ENCODE data around the gene RAVER1. TPM values are rescaled to one million over a fixed set of nuclear protein-coding genes. Genes with fewer than 3 reads are reported as not detected.
A peak's percentile ranks its signal among the peaks of the same experiment; 100 is the strongest.

The RAVER1 gene
- total and polyA plus RNA-seq, 2 of the 13 experiments (the other 11 are each of a cell fraction or from before 2014, with no cell fraction given), result 3.6 to 7.9 TPM

GRCh38 chr19:10290357-10290875, 42.9 kb downstream of the RAVER1 start:
- H4K20me1 ChIP-seq (ENCODE audit: insufficient read depth, low read length), result 0 out of 2 replicates have a peak, but pooled peaks cover 2% of the 10 kb centered on the region
- H2AFZ ChIP-seq (ENCODE audit: low read length), result no peak overlapping the region
- H3K27me3 ChIP-seq (ENCODE audit: control insufficient read depth in 1 of 2, insufficient read depth in 2 of 2, low read length in 2 of 2), result peaks cover 0 to 20% of the 10 kb centered on the region in 2 experiments; a peak in 3 of 5 replicates
- H3K4me3 ChIP-seq (replicated peaks in 1 of 3; ENCODE audit: insufficient read depth in 1 of 3, low read depth in 2 of 3, low read length in 3 of 3), result peak overlapping the region; percentile 52 to 79 (median 62); a peak in 4 of 6 replicates
- no peaks in the 10 kb centered on the region for H3K79me2 ChIP-seq (ENCODE audit: insufficient read depth, low read length)
- FAIRE-seq (no peak), ATAC-seq (peak; percentile 1; the same call in 1 of the 3 replicates), DNase-seq (ENCODE audit: low spot score) (no peak)
- H3K27ac ChIP-seq (ENCODE audit: extremely low read length, insufficient read depth, low read length), result no peak overlapping the region
- H3K4me2 ChIP-seq (ENCODE audit: low read depth, low read length), result peak overlapping the region; percentile 97
- intact Hi-C loops (cut with micrococcal nuclease; ENCODE audit: unreplicated experiment) (no loop called here), in situ Hi-C loops (cut with HindIII; ENCODE audit: extremely low pct_ligation_motif_present, low pct_unique_long_range_greater_than_20kb) (no loop called here)
- BruUV-seq (replicated peaks), result no TSS peak
- H3K9ac ChIP-seq (ENCODE audit: insufficient read depth, low read depth, low read length), result peak overlapping the region; percentile 28; the same call in 1 of the 2 replicates
- ChIA-PET CTCF (ENCODE audit: low intra/inter-chr PET ratio, low total read pairs) (no interaction called here), POLR2A (interaction anchor here (1.5 to 7.3 kb wide), 5 partner anchors 19 to 92 kb away, joined by 3 to 149 read pairs (median 5); partner anchors contain the start of genes ICAM1 and RAVER1)
- peaks cover 1 to 2% of the 10 kb centered on the region in 2 experiments; a peak in 3 of 5 replicates for H3K36me3 ChIP-seq (replicated peaks in 1 of 2; ENCODE audit: control insufficient read depth in 1 of 2, insufficient read depth in 2 of 2, low read length in 2 of 2)
- WGBS (ENCODE audit: low lambda C conversion rate), result 2% methylated on average over 30 of the region's 30 CpGs
- no peaks in the 10 kb centered on the region for H3K9me3 ChIP-seq (ENCODE audit: low read length)
- peaks cover 75% of the 10 kb centered on the region for H3K4me1 ChIP-seq (ENCODE audit: insufficient read depth, low read length)
- TF ChIP-seq POGK (CRISPR knock-in tag; conservative IDR thresholded peaks at IDR 0.05) (no peak), ZNF230 (CRISPR knock-in tag; IDR thresholded peaks at IDR 0.05) (0 out of 2 replicates have a peak, but pooled peaks have one; percentile 25), ZNF207 (IDR thresholded peaks at IDR 0.05; ENCODE audit: borderline replicate concordance) (no peak), CREB3 (CRISPR knock-in tag; IDR thresholded peaks at IDR 0.05) (no peak), TBL1XR1 (IDR thresholded peaks at IDR 0.05; ENCODE audit: borderline replicate concordance, low read length, partially characterized antibody) (no peak), ESRRA (CRISPR knock-in tag; IDR thresholded peaks at IDR 0.05; ENCODE audit: low read depth) (0 out of 2 replicates have a peak, but pooled peaks have one; percentile 24), SCMH1 (CRISPR knock-in tag; IDR thresholded peaks at IDR 0.05; ENCODE audit: borderline replicate concordance) (no peak), GFI1 (CRISPR knock-in tag; IDR thresholded peaks at IDR 0.05; ENCODE audit: borderline replicate concordance) (no peak), ZNF205 (CRISPR knock-in tag; IDR thresholded peaks at IDR 0.05) (no peak), ZNF329 (CRISPR knock-in tag; IDR thresholded peaks at IDR 0.05; ENCODE audit: low read depth) (no peak), ATF7 (IDR thresholded peaks at IDR 0.05) (no peak), ATF7 (CRISPR knock-in tag; IDR thresholded peaks at IDR 0.05) (0 out of 2 replicates have a peak, but pooled peaks have one; percentile 58), ZNF138 (CRISPR knock-in tag; IDR thresholded peaks at IDR 0.05; ENCODE audit: low read depth) (no peak), KLF6 (CRISPR knock-in tag; IDR thresholded peaks at IDR 0.05) (no peak), CENPX (CRISPR knock-in tag; IDR thresholded peaks at IDR 0.05) (no peak), ZNF792 (CRISPR knock-in tag; IDR thresholded peaks at IDR 0.05) (no peak), MLLT10 (CRISPR knock-in tag; IDR thresholded peaks at IDR 0.05) (no peak), FLYWCH1 (CRISPR knock-in tag; IDR thresholded peaks at IDR 0.05) (0 out of 2 replicates have a peak, but pooled peaks have one; percentile 28), TOPORS (CRISPR knock-in tag; IDR thresholded peaks at IDR 0.05) (no peak), ZNF572 (CRISPR knock-in tag; IDR thresholded peaks at IDR 0.05) (peak; percentile 15; the same call in 1 of the 2 replicates), IKZF4 (CRISPR knock-in tag; IDR thresholded peaks at IDR 0.05; ENCODE audit: borderline replicate concordance, low read depth, not compliant biosample characterization) (no peak), PREB (CRISPR knock-in tag; IDR thresholded peaks at IDR 0.05) (no peak), MTA1 (CRISPR knock-in tag; IDR thresholded peaks at IDR 0.05; ENCODE audit: borderline replicate concordance) (no peak; the same call in none of the 2 replicates)

All from HepG2 (cell line).